SK-N-SH treated with all-trans-retinoic acid at 6 μM for 48 hours (cell line): Measurements from ENCODE around the gene RIC8B.

Experiments
- ATAC-seq: fragments of 200-7000 bp; cut with Tn5 transposase; 3 replicates; pipeline ENCODE4 v1.9.1; 2020; ENCODE audit warnings: mild to moderate bottlenecking, moderate library complexity
- ARNTL ChIP-seq: fragments of 450-650 bp; formaldehyde crosslinking; IDR thresholded peaks from 2 replicates; pipeline ENCODE4 v1.5.0; 2020; ENCODE audit warnings: low read depth, mild to moderate bottlenecking, moderate library complexity, borderline replicate concordance
- BACH2 ChIP-seq: fragments of 250-450 bp; sonication (Bioruptor Pico); IDR thresholded peaks from 2 replicates; pipeline ENCODE4 v1.9.0; 2021; ENCODE audit warnings: mild to moderate bottlenecking, borderline replicate concordance
- CSDC2 ChIP-seq: fragments of 250-450 bp; sonication (Bioruptor Pico); IDR thresholded peaks from 2 replicates; pipeline ENCODE4 v1.5.0; 2020; ENCODE audit warnings: mild to moderate bottlenecking, moderate library complexity
- GLIS3 ChIP-seq: fragments of 250-450 bp; sonication (Bioruptor Pico); IDR thresholded peaks from 2 replicates; pipeline ENCODE4 v1.5.0; 2020; ENCODE audit warnings: mild to moderate bottlenecking, moderate library complexity
- PPARA ChIP-seq: fragments of 250-450 bp; sonication (Bioruptor Pico); IDR thresholded peaks from 2 replicates; pipeline ENCODE4 v1.5.0; 2020; ENCODE audit warnings: mild to moderate bottlenecking, borderline replicate concordance
- RARB ChIP-seq: fragments of 250-450 bp; sonication (Bioruptor Pico); IDR thresholded peaks from 2 replicates; pipeline ENCODE4 v1.8.0; 2021; ENCODE audit warnings: mild to moderate bottlenecking, moderate library complexity
- TOX ChIP-seq: fragments of 250-450 bp; sonication (Bioruptor Pico); IDR thresholded peaks from 2 replicates; pipeline ENCODE4 v1.8.0; 2021; ENCODE audit warnings: mild to moderate bottlenecking, moderate library complexity, borderline replicate concordance
- ZC3H10 ChIP-seq: fragments of 250-450 bp; sonication (Bioruptor Pico); IDR thresholded peaks from 2 replicates; pipeline ENCODE4 v1.5.1; 2021; ENCODE audit warnings: mild to moderate bottlenecking, moderate library complexity
- ZFP3 ChIP-seq: fragments of 250-450 bp; sonication (Bioruptor Pico); IDR thresholded peaks from 2 replicates; pipeline ENCODE4 v1.5.0; 2020; ENCODE audit warnings: mild to moderate bottlenecking, moderate library complexity
- ZFP30 ChIP-seq: fragments of 450-650 bp; formaldehyde crosslinking; IDR thresholded peaks from 2 replicates; pipeline ENCODE4 v1.5.0; 2022; ENCODE audit warnings: mild to moderate bottlenecking, moderate library complexity
- ZNF565 ChIP-seq: fragments of 450-650 bp; formaldehyde crosslinking; conservative IDR thresholded peaks from 2 replicates; pipeline ENCODE4 v1.5.0; 2020; ENCODE audit warnings: low read depth, mild to moderate bottlenecking, moderate library complexity
- ZNF70 ChIP-seq: fragments of 450-650 bp; formaldehyde crosslinking; IDR thresholded peaks from 2 replicates; pipeline ENCODE4 v1.5.0; 2020; ENCODE audit warnings: mild to moderate bottlenecking, moderate library complexity
- ZNF8 ChIP-seq: fragments of 450-650 bp; formaldehyde crosslinking; IDR thresholded peaks from 2 replicates; pipeline ENCODE4 v1.5.0; 2020; ENCODE audit warnings: mild to moderate bottlenecking, moderate library complexity
- TF ChIP-seq, protein P1 (sequence below): fragments of 250-450 bp; sonication (Bioruptor Pico); IDR thresholded peaks from 2 replicates; pipeline ENCODE4 v1.8.0; 2020; ENCODE audit warnings: mild to moderate bottlenecking, moderate library complexity, borderline replicate concordance
- TF ChIP-seq, protein P2 (sequence below): fragments of 250-450 bp; sonication (Bioruptor Pico); IDR thresholded peaks from 2 replicates; pipeline ENCODE4 v1.8.0; 2021; ENCODE audit warnings: low read depth, mild to moderate bottlenecking, moderate library complexity, borderline replicate concordance
- TF ChIP-seq, protein P3 (sequence below): fragments of 250-450 bp; sonication (Bioruptor Pico); IDR thresholded peaks from 2 replicates; pipeline ENCODE4 v1.5.0; 2020; ENCODE audit warnings: mild to moderate bottlenecking, moderate library complexity

The RIC8B gene

DNA sequence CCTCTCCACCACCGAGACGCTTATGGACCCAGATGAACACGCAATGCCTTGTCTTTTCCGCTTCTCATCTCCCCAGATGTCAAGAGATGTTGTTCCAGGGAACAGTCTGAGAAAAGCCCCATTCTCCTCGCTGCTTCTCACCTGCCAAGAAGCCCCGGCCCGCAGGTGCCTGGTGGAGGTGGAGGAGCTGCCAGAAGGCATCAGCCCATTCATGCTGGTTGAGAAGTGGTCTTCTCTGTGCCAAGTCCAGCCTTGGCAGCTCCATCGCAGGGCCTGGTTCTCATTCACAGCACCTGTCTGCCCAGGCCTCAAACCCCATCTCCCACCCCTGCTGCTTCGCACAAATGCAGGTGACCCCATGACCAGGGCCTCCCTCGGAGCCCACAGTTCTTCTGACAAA, 139.0 kb downstream of the RIC8B start:
- no peak for TF ChIP-seq ARNTL (CRISPR knock-in tag)
- no peak for TF ChIP-seq BACH2
- TF ChIP-seq, protein P1, sequence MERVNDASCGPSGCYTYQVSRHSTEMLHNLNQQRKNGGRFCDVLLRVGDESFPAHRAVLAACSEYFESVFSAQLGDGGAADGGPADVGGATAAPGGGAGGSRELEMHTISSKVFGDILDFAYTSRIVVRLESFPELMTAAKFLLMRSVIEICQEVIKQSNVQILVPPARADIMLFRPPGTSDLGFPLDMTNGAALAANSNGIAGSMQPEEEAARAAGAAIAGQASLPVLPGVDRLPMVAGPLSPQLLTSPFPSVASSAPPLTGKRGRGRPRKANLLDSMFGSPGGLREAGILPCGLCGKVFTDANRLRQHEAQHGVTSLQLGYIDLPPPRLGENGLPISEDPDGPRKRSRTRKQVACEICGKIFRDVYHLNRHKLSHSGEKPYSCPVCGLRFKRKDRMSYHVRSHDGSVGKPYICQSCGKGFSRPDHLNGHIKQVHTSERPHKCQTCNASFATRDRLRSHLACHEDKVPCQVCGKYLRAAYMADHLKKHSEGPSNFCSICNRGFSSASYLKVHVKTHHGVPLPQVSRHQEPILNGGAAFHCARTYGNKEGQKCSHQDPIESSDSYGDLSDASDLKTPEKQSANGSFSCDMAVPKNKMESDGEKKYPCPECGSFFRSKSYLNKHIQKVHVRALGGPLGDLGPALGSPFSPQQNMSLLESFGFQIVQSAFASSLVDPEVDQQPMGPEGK (CRISPR knock-in tag), result no peak
- no peak for TF ChIP-seq ZNF8
- no peak for TF ChIP-seq ZNF70 (CRISPR knock-in tag)
- TF ChIP-seq, protein P2, sequence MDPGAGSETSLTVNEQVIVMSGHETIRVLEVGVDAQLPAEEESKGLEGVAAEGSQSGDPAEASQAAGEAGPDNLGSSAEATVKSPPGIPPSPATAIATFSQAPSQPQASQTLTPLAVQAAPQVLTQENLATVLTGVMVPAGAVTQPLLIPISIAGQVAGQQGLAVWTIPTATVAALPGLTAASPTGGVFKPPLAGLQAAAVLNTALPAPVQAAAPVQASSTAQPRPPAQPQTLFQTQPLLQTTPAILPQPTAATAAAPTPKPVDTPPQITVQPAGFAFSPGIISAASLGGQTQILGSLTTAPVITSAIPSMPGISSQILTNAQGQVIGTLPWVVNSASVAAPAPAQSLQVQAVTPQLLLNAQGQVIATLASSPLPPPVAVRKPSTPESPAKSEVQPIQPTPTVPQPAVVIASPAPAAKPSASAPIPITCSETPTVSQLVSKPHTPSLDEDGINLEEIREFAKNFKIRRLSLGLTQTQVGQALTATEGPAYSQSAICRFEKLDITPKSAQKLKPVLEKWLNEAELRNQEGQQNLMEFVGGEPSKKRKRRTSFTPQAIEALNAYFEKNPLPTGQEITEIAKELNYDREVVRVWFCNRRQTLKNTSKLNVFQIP (CRISPR knock-in tag), result no peak
- no peak for TF ChIP-seq PPARA (CRISPR knock-in tag)
- no peak for TF ChIP-seq GLIS3 (CRISPR knock-in tag)
- TF ChIP-seq RARB (CRISPR knock-in tag), result no peak
- TF ChIP-seq, protein P3, sequence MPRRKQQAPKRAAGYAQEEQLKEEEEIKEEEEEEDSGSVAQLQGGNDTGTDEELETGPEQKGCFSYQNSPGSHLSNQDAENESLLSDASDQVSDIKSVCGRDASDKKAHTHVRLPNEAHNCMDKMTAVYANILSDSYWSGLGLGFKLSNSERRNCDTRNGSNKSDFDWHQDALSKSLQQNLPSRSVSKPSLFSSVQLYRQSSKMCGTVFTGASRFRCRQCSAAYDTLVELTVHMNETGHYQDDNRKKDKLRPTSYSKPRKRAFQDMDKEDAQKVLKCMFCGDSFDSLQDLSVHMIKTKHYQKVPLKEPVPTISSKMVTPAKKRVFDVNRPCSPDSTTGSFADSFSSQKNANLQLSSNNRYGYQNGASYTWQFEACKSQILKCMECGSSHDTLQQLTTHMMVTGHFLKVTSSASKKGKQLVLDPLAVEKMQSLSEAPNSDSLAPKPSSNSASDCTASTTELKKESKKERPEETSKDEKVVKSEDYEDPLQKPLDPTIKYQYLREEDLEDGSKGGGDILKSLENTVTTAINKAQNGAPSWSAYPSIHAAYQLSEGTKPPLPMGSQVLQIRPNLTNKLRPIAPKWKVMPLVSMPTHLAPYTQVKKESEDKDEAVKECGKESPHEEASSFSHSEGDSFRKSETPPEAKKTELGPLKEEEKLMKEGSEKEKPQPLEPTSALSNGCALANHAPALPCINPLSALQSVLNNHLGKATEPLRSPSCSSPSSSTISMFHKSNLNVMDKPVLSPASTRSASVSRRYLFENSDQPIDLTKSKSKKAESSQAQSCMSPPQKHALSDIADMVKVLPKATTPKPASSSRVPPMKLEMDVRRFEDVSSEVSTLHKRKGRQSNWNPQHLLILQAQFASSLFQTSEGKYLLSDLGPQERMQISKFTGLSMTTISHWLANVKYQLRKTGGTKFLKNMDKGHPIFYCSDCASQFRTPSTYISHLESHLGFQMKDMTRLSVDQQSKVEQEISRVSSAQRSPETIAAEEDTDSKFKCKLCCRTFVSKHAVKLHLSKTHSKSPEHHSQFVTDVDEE, result no peak
- TF ChIP-seq, all 23 proteins: peak for 0
- no peak for ATAC-seq

DNA sequence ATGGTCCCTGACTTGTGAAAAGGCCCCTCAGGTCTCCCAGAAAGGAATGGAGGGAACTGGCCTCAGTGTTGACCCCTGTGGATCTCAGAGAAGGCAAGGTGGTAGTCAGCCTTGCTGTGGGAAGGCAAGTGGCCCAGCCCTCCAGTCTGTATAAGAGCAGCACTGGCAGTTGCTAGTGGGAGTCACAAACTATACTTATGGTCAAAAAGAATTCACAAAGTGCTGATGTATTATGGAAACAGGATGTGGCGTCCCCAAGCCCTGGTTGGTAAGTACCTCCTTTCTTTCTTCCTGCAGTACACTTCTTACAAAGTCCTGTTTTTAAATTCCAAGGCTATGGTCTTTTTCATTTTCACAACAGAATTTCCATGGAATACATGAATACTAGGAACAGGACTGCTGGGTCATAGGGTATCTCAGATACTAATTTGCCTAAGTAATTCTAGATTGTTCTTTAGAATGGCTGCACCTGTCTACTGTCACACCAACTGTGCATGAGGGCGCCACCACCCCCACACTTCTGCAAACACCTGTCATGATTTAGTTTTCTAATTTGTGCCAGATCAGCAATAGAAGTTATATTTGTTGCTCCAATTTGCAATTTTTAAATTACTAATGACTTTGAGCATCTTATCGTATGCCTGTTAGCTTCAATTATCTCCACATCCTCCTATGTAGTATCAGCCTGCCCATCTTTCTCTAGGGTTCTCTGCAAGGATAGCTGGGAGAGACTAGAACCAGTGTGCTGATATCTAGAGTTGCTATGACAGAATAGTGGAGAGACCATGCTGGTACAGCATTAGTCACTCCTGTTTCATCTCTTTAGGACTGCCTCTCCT, 140.5 kb downstream of the RIC8B start:
- TF ChIP-seq ZC3H10 (CRISPR knock-in tag) (no peak), ZFP3 (CRISPR knock-in tag) (no peak)
- TF ChIP-seq, protein P2 (CRISPR knock-in tag), result no peak

DNA sequence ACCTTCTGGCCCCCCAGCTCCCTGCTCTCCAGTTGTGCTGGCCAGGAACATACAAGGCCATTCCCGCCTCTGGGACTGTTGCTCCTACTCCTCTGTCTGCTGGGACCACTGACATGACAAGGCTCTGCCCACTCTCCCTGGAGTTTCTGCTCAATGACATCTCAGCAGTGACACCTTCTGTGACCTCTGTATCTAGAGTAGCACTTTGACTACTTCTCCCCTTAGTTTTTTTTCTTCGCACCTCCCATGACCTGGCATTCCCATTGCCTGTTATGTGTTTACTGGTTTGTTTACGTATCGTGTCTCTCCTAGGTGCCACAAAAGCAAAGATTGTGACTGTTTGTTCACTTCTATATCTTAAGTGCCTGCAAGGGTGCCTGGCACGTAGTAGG, 141.1 kb downstream of the RIC8B start:
- TF ChIP-seq, protein P2 (CRISPR knock-in tag), result no peak
- TF ChIP-seq PPARA (CRISPR knock-in tag), result no peak
- no peak for TF ChIP-seq CSDC2 (CRISPR knock-in tag)
- ATAC-seq, result no peak

More for the DNA sequence above, 140.5 kb downstream of the RIC8B start:
- ATAC-seq, result no peak

DNA sequence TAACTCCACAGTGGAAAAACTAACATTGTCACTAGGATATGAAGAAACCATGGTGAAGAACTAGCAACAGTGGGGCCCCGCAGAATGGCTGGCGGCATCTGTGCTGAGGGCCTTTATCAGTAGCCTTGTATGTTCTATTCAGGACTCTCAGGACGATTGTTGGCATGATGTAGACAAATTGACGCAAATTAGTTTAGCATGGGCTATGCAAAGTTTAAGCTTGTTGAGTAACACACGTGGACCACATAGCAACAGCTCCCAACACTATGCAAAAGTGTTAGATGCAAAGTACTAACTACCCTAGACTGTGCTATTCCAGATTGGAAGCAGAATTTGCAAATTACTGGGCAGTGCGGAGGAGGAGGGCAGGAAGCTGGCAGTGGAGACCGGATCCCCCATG, 143.0 kb downstream of the RIC8B start:
- no peak for ATAC-seq
- TF ChIP-seq TOX (CRISPR knock-in tag) (no peak), PPARA (CRISPR knock-in tag) (no peak), ZNF70 (CRISPR knock-in tag) (no peak)

DNA sequence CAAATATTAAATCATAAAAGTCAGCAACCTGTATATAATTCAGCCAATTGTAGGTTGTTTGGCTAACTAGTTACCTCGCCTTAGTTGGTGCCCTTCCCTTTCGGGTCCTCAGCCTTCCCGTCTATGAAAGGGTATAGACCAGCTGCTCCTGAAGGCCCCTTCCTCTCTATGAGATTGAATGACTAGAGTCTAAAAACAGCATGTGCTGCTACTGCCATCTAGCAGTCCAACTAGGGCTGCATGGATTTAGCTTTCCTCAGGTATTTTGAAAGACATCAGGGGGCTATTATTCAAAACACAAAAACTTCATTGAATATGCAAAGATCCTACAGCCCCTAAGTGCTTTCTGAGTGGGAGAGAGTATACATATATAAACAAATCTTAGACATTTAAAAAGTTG, 144.3 kb downstream of the RIC8B start:
- peak; percentile 79 for ATAC-seq
- TF ChIP-seq GLIS3 (CRISPR knock-in tag) (no peak), ZFP30 (CRISPR knock-in tag) (no peak), ZNF70 (CRISPR knock-in tag) (no peak), ZNF565 (CRISPR knock-in tag) (no peak), RARB (CRISPR knock-in tag) (no peak)
- TF ChIP-seq, protein P1 (CRISPR knock-in tag), result no peak
